Liver (tissue), 9 donors: ENCODE results near the gene AKNAD1. TPM values are rescaled to one million over a fixed set of nuclear protein-coding genes. Genes with fewer than 3 reads are reported as not detected.

Source experiments
- DNase-seq: peaks from one replicate; pipeline ENCODE4 v3.0.0-alpha.2; 2017; ENCODE audit warnings: low spot score
- H3K27ac ChIP-seq, 2 donors: one replicate each; pipeline ENCODE4 v1.7.0; 2013; ENCODE audit warnings: inconsistent platforms in 2 of 2, low read length in 2 of 2, control low read depth in 1 of 2, low read depth in 1 of 2, mild to moderate bottlenecking in 1 of 2
- H3K27me3 ChIP-seq, 4 donors: one replicate each; pipeline versions ENCODE4 v1.6.1 to v1.7.0; 2013; ENCODE audit warnings: low read length in 3 of 4, inconsistent platforms in 1 of 4, mild to moderate bottlenecking in 1 of 4, moderate library complexity in 1 of 4; ENCODE audit not compliant: control insufficient read depth in 4 of 4, insufficient read depth in 4 of 4
- H3K36me3 ChIP-seq, 4 donors: one replicate each; pipeline versions ENCODE4 v1.6.1 to v1.7.0; 2013; ENCODE audit warnings: low read length in 3 of 4, mild to moderate bottlenecking in 3 of 4, low read depth in 1 of 4, moderate library complexity in 1 of 4; ENCODE audit not compliant: control insufficient read depth in 4 of 4, insufficient read depth in 3 of 4
- H3K4me1 ChIP-seq, 4 donors: one replicate each; pipeline versions ENCODE4 v1.6.1 to v1.7.0; 2013; ENCODE audit warnings: low read length in 3 of 4, mild to moderate bottlenecking in 3 of 4, moderate library complexity in 1 of 4; ENCODE audit not compliant: control insufficient read depth in 4 of 4, insufficient read depth in 4 of 4
- H3K4me3 ChIP-seq, 3 donors: one replicate each; pipeline versions ENCODE4 v1.6.1 to v1.7.0; 2013; ENCODE audit warnings: low read length in 3 of 3, control low read depth in 1 of 3, low read depth in 1 of 3, mild to moderate bottlenecking in 1 of 3
- H3K9ac ChIP-seq, 2 donors: one replicate each; pipeline ENCODE4 v1.7.0; 2013; ENCODE audit warnings: low read length in 2 of 2, mild to moderate bottlenecking in 2 of 2, moderate library complexity in 2 of 2, control low read depth in 1 of 2, low read depth in 1 of 2
- H3K9me3 ChIP-seq, 4 donors: one replicate each; pipeline versions ENCODE4 v1.6.1 to v1.7.0; 2013; ENCODE audit warnings: low read length in 3 of 4; ENCODE audit not compliant: control insufficient read depth in 4 of 4
- ATF3 ChIP-seq: IDR thresholded peaks from 2 replicates; pipeline ENCODE4 v1.6.1; 2016; ENCODE audit warnings: antibody characterized with exemption
- CTCF ChIP-seq: fragments of 150-350 bp; IDR thresholded peaks from 2 replicates; pipeline ENCODE4 v1.5.1; 2017; ENCODE audit warnings: improper control_type of control experiment, low read depth, low read length; ENCODE audit not compliant: missing input control
- EGR1 ChIP-seq, 2 donors: IDR thresholded peaks; 2 replicates each; pipeline ENCODE4 v1.6.1; 2016 to 2018; ENCODE audit warnings: antibody characterized with exemption in 2 of 2, low read depth in 2 of 2
- FOXA1 ChIP-seq: IDR thresholded peaks from 2 replicates; pipeline ENCODE4 v1.6.1; 2016; ENCODE audit warnings: antibody characterized with exemption
- FOXA2 ChIP-seq: IDR thresholded peaks from 2 replicates; pipeline ENCODE4 v1.6.1; 2016; ENCODE audit warnings: antibody characterized with exemption
- GABPA ChIP-seq, 2 donors: IDR thresholded peaks in 1 of 2; conservative IDR thresholded peaks in 1 of 2; 2 replicates each; pipeline ENCODE4 v1.6.1; 2016; ENCODE audit warnings: antibody characterized with exemption in 2 of 2, mild to moderate bottlenecking in 1 of 2, moderate library complexity in 1 of 2
- HNF4A ChIP-seq, 2 donors: conservative IDR thresholded peaks; 2 replicates each; pipeline ENCODE4 v1.6.1; 2016; ENCODE audit warnings: antibody characterized with exemption in 2 of 2, mild to moderate bottlenecking in 2 of 2
- HNF4G ChIP-seq: IDR thresholded peaks from 2 replicates; pipeline ENCODE4 v1.6.1; 2016; ENCODE audit warnings: antibody characterized with exemption
- JUND ChIP-seq, 2 donors: IDR thresholded peaks; 2 replicates each; pipeline ENCODE4 v1.6.1; 2016; ENCODE audit warnings: antibody characterized with exemption in 2 of 2
- MAX ChIP-seq: IDR thresholded peaks from 2 replicates; pipeline ENCODE4 v1.6.1; 2016; ENCODE audit warnings: antibody characterized with exemption
- NR2F2 ChIP-seq: IDR thresholded peaks from 2 replicates; pipeline ENCODE4 v1.6.1; 2016; ENCODE audit warnings: antibody characterized with exemption
- RAD21 ChIP-seq, 2 donors: IDR thresholded peaks; 2 replicates each; pipeline ENCODE4 v1.6.1; 2016; ENCODE audit warnings: antibody characterized with exemption in 2 of 2, mild to moderate bottlenecking in 2 of 2
- REST ChIP-seq: IDR thresholded peaks from 2 replicates; pipeline ENCODE4 v1.6.1; 2016; ENCODE audit warnings: antibody characterized with exemption, mild to moderate bottlenecking
- RXRA ChIP-seq, 2 donors: IDR thresholded peaks; 2 replicates each; pipeline ENCODE4 v1.6.1; 2017 to 2018; ENCODE audit warnings: antibody characterized with exemption in 2 of 2, mild to moderate bottlenecking in 1 of 2
- SP1 ChIP-seq: IDR thresholded peaks from 2 replicates; pipeline ENCODE4 v1.6.1; 2018; ENCODE audit warnings: antibody characterized with exemption, mild to moderate bottlenecking
- TAF1 ChIP-seq: conservative IDR thresholded peaks from 2 replicates; pipeline ENCODE4 v1.6.1; 2016; ENCODE audit warnings: antibody characterized with exemption, mild to moderate bottlenecking
- YY1 ChIP-seq: IDR thresholded peaks from 2 replicates; pipeline ENCODE4 v1.6.1; 2016; ENCODE audit warnings: antibody characterized with exemption, mild to moderate bottlenecking
- ZBTB33 ChIP-seq: IDR thresholded peaks from 2 replicates; pipeline ENCODE4 v1.6.1; 2016; ENCODE audit warnings: antibody characterized with exemption
- WGBS: extraction: QIAGEN DNeasy Blood & Tissue Kit; methylation state at CpG from one replicate; pipeline ENCODE4 v1.1.7; 2013; 5-methylcytosine and 5-hydroxymethylcytosine counted together
- polyA plus RNA-seq, 2 donors: library from polyadenylated mRNA; stranded (reverse) in 1 of 2; unstranded in 1 of 2; fragments of 200-250 nt in 1 of 2; fragments of >200 nt in 1 of 2; fragmentation: Nextera tagmentation in 1 of 2; extraction: Ambion mirVana in 1 of 2; gene quantifications; one replicate each; pipeline versions ENCODE4 v1.2.1 to v1.2.3, GENCODE V29; 2013 to 2015
- total RNA-seq, 2 donors: library from RNA; depleted of rRNA; stranded (reverse); fragments of >200 nt; gene quantifications; one replicate each; pipeline ENCODE4 v1.2.3, GENCODE V29; 2014
- donor health status: healthy.
- donor health status: healthy.
- donor health status: healthy.
- donor health status: healthy.
- donor health status: healthy.

Gene AKNAD1
- total and polyA plus RNA-seq, 4 donors = not detected

GRCh38 chr1:108845991-108846390 lies 10.9 kb downstream of the AKNAD1 start:
- no peak overlapping the region for H3K4me3 ChIP-seq
- TF ChIP-seq FOXA2 (no peak), RXRA (IDR thresholded peaks at IDR 0.05) (no peak), REST (no peak), RAD21 (IDR thresholded peaks at IDR 0.05) (no peak), EGR1 (IDR thresholded peaks at IDR 0.05; ENCODE audit: low read depth in 2 of 2) (no peak), CTCF (no peak), NR2F2 (no peak), FOXA1 (no peak), HNF4A (conservative IDR thresholded peaks at IDR 0.05) (no peak), MAX (no peak), JUND (IDR thresholded peaks at IDR 0.05) (no peak)
- H3K27me3 ChIP-seq = no peaks in the 10 kb centered on the region
- WGBS = 93% methylated on average over 6 of the region's 6 CpGs
- no peaks in the 10 kb centered on the region for H3K4me1 ChIP-seq
- H3K27ac ChIP-seq = no peak overlapping the region
- no peak for DNase-seq
- no peak overlapping the region for H3K9ac ChIP-seq
- no peaks in the 10 kb centered on the region for H3K36me3 ChIP-seq
- H3K9me3 ChIP-seq = no peaks in the 10 kb centered on the region

- Histone ChIP-seq H3K27ac (no peak overlapping the region), H3K9me3 (no peaks in the 10 kb centered on the region), H3K27me3 (no peaks in the 10 kb centered on the region), H3K4me1 (no peaks in the 10 kb centered on the region), H3K36me3 (no peaks in the 10 kb centered on the region), H3K4me3 (no peak overlapping the region), H3K9ac (no peak overlapping the region)
- DNase-seq = no peak
- 70% methylated on average over 4 of the region's 4 CpGs for WGBS
- TF ChIP-seq ATF3 = no peak
- no peak for TF ChIP-seq YY1
- TF ChIP-seq ZBTB33 = no peak
- no peak for TF ChIP-seq MAX
- no peak for TF ChIP-seq TAF1
- no peak for TF ChIP-seq HNF4G
- TF ChIP-seq REST = no peak
- no peak for TF ChIP-seq RXRA (IDR thresholded peaks at IDR 0.05)
- TF ChIP-seq RAD21 (IDR thresholded peaks at IDR 0.05) = no peak
- TF ChIP-seq EGR1 (IDR thresholded peaks at IDR 0.05; ENCODE audit: low read depth in 2 of 2) = no peak
- no peak for TF ChIP-seq FOXA1
- no peak for TF ChIP-seq FOXA2
- TF ChIP-seq HNF4A (conservative IDR thresholded peaks at IDR 0.05) = no peak
- no peak for TF ChIP-seq SP1
- TF ChIP-seq JUND (IDR thresholded peaks at IDR 0.05) = no peak
- TF ChIP-seq CTCF = no peak
- no peak for TF ChIP-seq GABPA (IDR thresholded peaks at IDR 0.05 in 1 of 2, conservative IDR thresholded peaks at IDR 0.05 in 1 of 2)
- TF ChIP-seq NR2F2 = no peak
Observed at GRCh38 chr1:108845446-108845845, 11.4 kb downstream of the AKNAD1 start.
